IMR-90 (cell line): ENCODE measurements around the gene TENM4. TPM values are rescaled to one million over a fixed set of nuclear protein-coding genes. Genes with fewer than 3 reads are reported as not detected.
A peak's percentile ranks its signal among the peaks of the same experiment; 100 is the strongest.

Experiments used
- ATAC-seq: fragments of 200-7000 bp; cut with Tn5 transposase; 2 replicates; pipeline ENCODE4 v1.9.1; 2020; ENCODE audit warnings: low read depth, mild to moderate bottlenecking, moderate library complexity
- BruUV-seq: library from RNA; stranded (reverse); fragments of 400-500 nt; replicated peaks from 2 replicates; lab custom pipeline; 2021; lab: Mats Ljungman, UMichigan
- CTCF ChIA-PET: fragments of 300-600 bp; formaldehyde crosslinking; extraction: SDS; loops from one replicate; lab custom pipeline; 2021; ENCODE audit warnings: antibody characterized with exemption; lab: Yijun Ruan, JAX
- POLR2A ChIA-PET: fragments of 300-600 bp; sonication (Branson Sonifier 250); formaldehyde crosslinking; loops from one replicate; lab custom pipeline; 2022; ENCODE audit warnings: antibody characterized with exemption; ENCODE audit not compliant: unreplicated experiment; lab: Charles Lee
- DNase-seq: peaks from one replicate; pipeline ENCODE4 v3.0.0; 2013
- H2AFZ ChIP-seq: replicated peaks from 2 replicates; pipeline ENCODE3; 2013; ENCODE audit warnings: low read length, mild to moderate bottlenecking; ENCODE audit not compliant: poor library complexity
- H2AK5ac ChIP-seq: 2 replicates; pipeline ENCODE4 v1.6.1; 2013; ENCODE audit warnings: low read depth, low read length, inconsistent platforms
- H2AK9ac ChIP-seq: replicated peaks from 2 replicates; pipeline ENCODE3; 2013; ENCODE audit warnings: mild to moderate bottlenecking, low read depth, low read length, moderate library complexity; ENCODE audit not compliant: poor library complexity
- H2BK120ac ChIP-seq: 2 replicates; pipeline ENCODE4 v1.6.1; 2013; ENCODE audit warnings: low read depth, low read length, inconsistent platforms
- H2BK15ac ChIP-seq: 3 replicates; pipeline ENCODE4 v1.6.1; 2013; ENCODE audit warnings: low read depth, low read length, inconsistent platforms
- H2BK20ac ChIP-seq: 2 replicates; pipeline ENCODE4 v1.6.1; 2013; ENCODE audit warnings: low read depth, mild to moderate bottlenecking, inconsistent platforms, low read length, moderate library complexity
- H2BK5ac ChIP-seq: 2 replicates; pipeline ENCODE4 v1.6.1; 2013; ENCODE audit warnings: mild to moderate bottlenecking, low read depth, low read length, inconsistent platforms; ENCODE audit not compliant: poor library complexity, severe bottlenecking
- H3K14ac ChIP-seq: replicated peaks from 2 replicates; pipeline ENCODE4 v1.6.1; 2013; ENCODE audit warnings: low read depth, low read length, inconsistent platforms
- H3K18ac ChIP-seq: 2 replicates; pipeline ENCODE4 v1.6.1; 2013; ENCODE audit warnings: low read depth, low read length, control low read depth
- H3K23ac ChIP-seq: 2 replicates; pipeline ENCODE4 v1.6.1; 2013; ENCODE audit warnings: low read depth, low read length, inconsistent platforms
- H3K27ac ChIP-seq: 2 replicates; pipeline ENCODE4 v1.5.1; 2013; ENCODE audit warnings: mild to moderate bottlenecking, control low read depth, low read length; ENCODE audit not compliant: insufficient read depth
- H3K27me3 ChIP-seq: 2 replicates; pipeline ENCODE4 v1.6.1; 2013; ENCODE audit warnings: low read length; ENCODE audit not compliant: control insufficient read depth, insufficient read depth
- H3K36me3 ChIP-seq: 2 replicates; pipeline ENCODE4 v1.6.1; 2013; ENCODE audit warnings: low read length, mixed read lengths; ENCODE audit not compliant: control insufficient read depth, insufficient read depth
- H3K4ac ChIP-seq: 2 replicates; pipeline ENCODE4 v1.6.1; 2013; ENCODE audit warnings: low read depth, low read length, inconsistent platforms
- H3K4me1 ChIP-seq: 2 replicates; pipeline ENCODE4 v1.6.1; 2013; ENCODE audit warnings: low read length, mixed read lengths; ENCODE audit not compliant: control insufficient read depth, insufficient read depth
- H3K4me2 ChIP-seq: 2 replicates; pipeline ENCODE4 v1.6.1; 2013; ENCODE audit warnings: low read depth, mild to moderate bottlenecking, control low read depth, low read length, moderate library complexity
- H3K4me3 ChIP-seq: 2 replicates; pipeline ENCODE4 v1.5.1; 2013; ENCODE audit warnings: low read depth, mild to moderate bottlenecking, control low read depth, low read length, moderate library complexity; ENCODE audit not compliant: insufficient read depth
- H3K56ac ChIP-seq: 2 replicates; pipeline ENCODE4 v1.6.1; 2013; ENCODE audit warnings: low read length, inconsistent platforms; ENCODE audit not compliant: insufficient read depth; ENCODE audit errors: extremely low read depth
- H3K79me1 ChIP-seq, 2 experiments: 2 replicates each; pipeline ENCODE4 v1.6.1; 2013; ENCODE audit warnings: low read length in 2 of 2, inconsistent platforms in 1 of 2, low read depth in 1 of 2
- H3K9ac ChIP-seq: 2 replicates; pipeline ENCODE4 v1.6.1; 2013; ENCODE audit warnings: low read depth, low read length, control low read depth
- H3K9me1 ChIP-seq: 2 replicates; pipeline ENCODE4 v1.6.1; 2013; ENCODE audit warnings: low read length, inconsistent platforms; ENCODE audit not compliant: insufficient read depth
- H3K9me3 ChIP-seq: 2 replicates; pipeline ENCODE4 v1.6.1; 2013; ENCODE audit warnings: low read length; ENCODE audit not compliant: control insufficient read depth, insufficient read depth
- H4K20me1 ChIP-seq: 2 replicates; pipeline ENCODE4 v1.6.1; 2013; ENCODE audit warnings: low read length, inconsistent platforms; ENCODE audit not compliant: insufficient read depth
- H4K5ac ChIP-seq: 2 replicates; pipeline ENCODE4 v1.6.1; 2013; ENCODE audit warnings: mild to moderate bottlenecking, low read depth, low read length, control low read depth
- H4K8ac ChIP-seq, 2 experiments: 2 replicates each; pipeline ENCODE4 v1.6.1; 2013; ENCODE audit warnings: low read depth in 2 of 2, low read length in 2 of 2, control low read depth in 1 of 2, inconsistent platforms in 1 of 2
- H4K91ac ChIP-seq: 2 replicates; pipeline ENCODE4 v1.6.1; 2013; ENCODE audit warnings: low read depth, low read length, inconsistent platforms; ENCODE audit not compliant: insufficient read depth
- BHLHE40 ChIP-seq: fragments of 150-350 bp; IDR thresholded peaks from 2 replicates; pipeline ENCODE4 v1.6.1; 2016; ENCODE audit warnings: mild to moderate bottlenecking, low read depth, low read length
- CEBPB ChIP-seq: IDR thresholded peaks from 2 replicates; pipeline ENCODE4 v1.6.1; 2012; ENCODE audit warnings: low read depth, low read length, improper control_type of control experiment
- MAZ ChIP-seq: IDR thresholded peaks from 2 replicates; pipeline ENCODE4 v1.6.1; 2012; ENCODE audit warnings: low read depth, mild to moderate bottlenecking, low read length, improper control_type of control experiment, moderate library complexity, borderline replicate concordance
- POLR2A ChIP-seq: IDR thresholded peaks from 2 replicates; pipeline ENCODE4 v1.6.1; 2012; ENCODE audit warnings: mild to moderate bottlenecking, low read depth, low read length
- RAD21 ChIP-seq: IDR thresholded peaks from 2 replicates; pipeline ENCODE4 v1.6.1; 2012; ENCODE audit warnings: low read length, improper control_type of control experiment
- RCOR1 ChIP-seq: IDR thresholded peaks from 2 replicates; pipeline ENCODE4 v1.6.1; 2012; ENCODE audit warnings: mild to moderate bottlenecking, low read length, improper control_type of control experiment; ENCODE audit not compliant: insufficient replicate concordance
- SMC3 ChIP-seq: fragments of 150-350 bp; IDR thresholded peaks from 2 replicates; pipeline ENCODE4 v1.6.1; 2016; ENCODE audit warnings: low read depth, mild to moderate bottlenecking, antibody characterized with exemption, low read length, moderate library complexity
- WGBS, 2 experiments: methylation state at CpG; one replicate each; pipeline versions ENCODE4 v1.1.5 to v1.1.7; 2013; ENCODE audit warnings: missing lambda C conversion rate in 2 of 2; ENCODE audit not compliant: insufficient read length in 1 of 2; ENCODE audit errors: extremely low coverage in 2 of 2; 5-methylcytosine and 5-hydroxymethylcytosine counted together
- dilution Hi-C: fragments of 300-500 bp; cut with HindIII; formaldehyde crosslinking; loops from one replicate; pipeline ENCODE4 v1.14.3; 2018; ENCODE audit warnings: low sequenced_read_pairs; ENCODE audit not compliant: unreplicated experiment
- in situ Hi-C: fragments of 300-500 bp; cut with MboI; formaldehyde crosslinking; loops from 3 replicates; pipeline ENCODE4 v1.14.3; 2019; ENCODE audit warnings: low sequenced_read_pairs, inconsistent platforms, mixed read lengths
- intact Hi-C: fragments of 100-400 bp; cut with micrococcal nuclease; formaldehyde crosslinking; loops from 2 replicates; pipeline ENCODE4 v1.10.0; 2022
- polyA plus RNA-seq, 3 experiments: library from polyadenylated mRNA; depleted of rRNA; stranded (reverse); fragments of >200 nt; gene quantifications; 2 replicates each; pipeline ENCODE4 v1.2.3, GENCODE V29; 2012; ENCODE audit warnings: low replicate concordance in 1 of 3
- total RNA-seq: library from RNA; depleted of rRNA; stranded (reverse); fragments of >200 nt; gene quantifications from 2 replicates; pipeline ENCODE4 v1.2.3, GENCODE V29; 2012
- TF ChIP-seq, protein P1 (sequence below): conservative IDR thresholded peaks from 2 replicates; pipeline ENCODE4 v1.5.1; 2012; ENCODE audit warnings: mild to moderate bottlenecking, low read depth, low read length, improper control_type of control experiment
- TF ChIP-seq, protein P2 (sequence below): fragments of 150-350 bp; IDR thresholded peaks from 2 replicates; pipeline ENCODE4 v1.6.1; 2017; ENCODE audit warnings: mild to moderate bottlenecking, antibody characterized with exemption, low read length, low read depth

TENM4 gene
- total and polyA plus RNA-seq, 2 of the 4 experiments (the other 2 are of a cell fraction) = 7.4 to 9.0 TPM

- no peak; the same call in 1 of the 2 replicates for ATAC-seq
Observed at GRCh38 chr11:78646564-78647185, 794.2 kb downstream of the TENM4 start.

More at GRCh38 chr11:78646564-78647185, 794.2 kb downstream of the TENM4 start:
- Histone ChIP-seq H4K91ac (no peak overlapping the region), H3K4ac (peak overlapping the region; percentile 27; the same call in 1 of the 2 replicates), H4K20me1 (no peaks in the 10 kb centered on the region), H2AK9ac (peak overlapping the region; percentile 19), H4K8ac (peak overlapping the region in 1 of 2 experiments; percentile 36; a peak in 1 of 4 replicates), H3K18ac (peak overlapping the region; percentile 38; the same call in 1 of the 2 replicates), H3K4me3 (no peak overlapping the region), H3K9me1 (no peaks in the 10 kb centered on the region; the same call in 1 of the 2 replicates), H3K27ac (no peak overlapping the region; the same call in 1 of the 2 replicates), H2BK120ac (peak overlapping the region; percentile 47; the same call in 1 of the 2 replicates), H3K14ac (no peak overlapping the region), H2BK20ac (peak overlapping the region; percentile 77), H3K56ac (no peak overlapping the region), H2BK5ac (no peak overlapping the region), H3K9me3 (no peaks in the 10 kb centered on the region), H2BK15ac (0 out of 3 replicates have a peak overlapping the region, but pooled peaks have one; percentile 8), H3K27me3 (no peaks in the 10 kb centered on the region), H3K4me2 (no peak overlapping the region), H2AFZ (no peak overlapping the region), H3K79me1 (no peaks in the 10 kb centered on the region), H3K9ac (no peak overlapping the region), H3K23ac (no peak overlapping the region), H2AK5ac (peak overlapping the region; percentile 61; the same call in 1 of the 2 replicates), H3K4me1 (peaks cover 7% of the 10 kb centered on the region; the same call in 1 of the 2 replicates), H3K36me3 (no peaks in the 10 kb centered on the region), H4K5ac (peak overlapping the region; percentile 44)
- TF ChIP-seq, protein P1, sequence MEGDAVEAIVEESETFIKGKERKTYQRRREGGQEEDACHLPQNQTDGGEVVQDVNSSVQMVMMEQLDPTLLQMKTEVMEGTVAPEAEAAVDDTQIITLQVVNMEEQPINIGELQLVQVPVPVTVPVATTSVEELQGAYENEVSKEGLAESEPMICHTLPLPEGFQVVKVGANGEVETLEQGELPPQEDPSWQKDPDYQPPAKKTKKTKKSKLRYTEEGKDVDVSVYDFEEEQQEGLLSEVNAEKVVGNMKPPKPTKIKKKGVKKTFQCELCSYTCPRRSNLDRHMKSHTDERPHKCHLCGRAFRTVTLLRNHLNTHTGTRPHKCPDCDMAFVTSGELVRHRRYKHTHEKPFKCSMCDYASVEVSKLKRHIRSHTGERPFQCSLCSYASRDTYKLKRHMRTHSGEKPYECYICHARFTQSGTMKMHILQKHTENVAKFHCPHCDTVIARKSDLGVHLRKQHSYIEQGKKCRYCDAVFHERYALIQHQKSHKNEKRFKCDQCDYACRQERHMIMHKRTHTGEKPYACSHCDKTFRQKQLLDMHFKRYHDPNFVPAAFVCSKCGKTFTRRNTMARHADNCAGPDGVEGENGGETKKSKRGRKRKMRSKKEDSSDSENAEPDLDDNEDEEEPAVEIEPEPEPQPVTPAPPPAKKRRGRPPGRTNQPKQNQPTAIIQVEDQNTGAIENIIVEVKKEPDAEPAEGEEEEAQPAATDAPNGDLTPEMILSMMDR = peak; percentile 69
- no peak for TF ChIP-seq POLR2A
- TF ChIP-seq, protein P2, sequence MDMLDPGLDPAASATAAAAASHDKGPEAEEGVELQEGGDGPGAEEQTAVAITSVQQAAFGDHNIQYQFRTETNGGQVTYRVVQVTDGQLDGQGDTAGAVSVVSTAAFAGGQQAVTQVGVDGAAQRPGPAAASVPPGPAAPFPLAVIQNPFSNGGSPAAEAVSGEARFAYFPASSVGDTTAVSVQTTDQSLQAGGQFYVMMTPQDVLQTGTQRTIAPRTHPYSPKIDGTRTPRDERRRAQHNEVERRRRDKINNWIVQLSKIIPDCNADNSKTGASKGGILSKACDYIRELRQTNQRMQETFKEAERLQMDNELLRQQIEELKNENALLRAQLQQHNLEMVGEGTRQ = no peak
- TF ChIP-seq RCOR1 = no peak
- TF ChIP-seq CEBPB = no peak
- peak; percentile 76 for TF ChIP-seq SMC3
- no peak for TF ChIP-seq BHLHE40
- peak; percentile 68 for TF ChIP-seq RAD21
- no peak for TF ChIP-seq MAZ
- peak; percentile 49 for DNase-seq
- POLR2A ChIA-PET = no interaction called here
- intact Hi-C loops (loop anchor here (1.0 to 10.0 kb wide), 6 partner anchors 69 to 1058 kb away; partner anchors contain the start of gene TENM4), in situ Hi-C loops (loop anchor here (5.0 to 10.0 kb wide), 2 partner anchors 311 to 848 kb away; no protein-coding TSS in a partner anchor), dilution Hi-C loops (no loop called here)
- BruUV-seq = no TSS peak
- CTCF ChIA-PET = interaction anchor here (0.6 to 3.2 kb wide), 8 partner anchors 69 to 453 kb away, joined by 3 to 28 read pairs (median 6); no protein-coding TSS in a partner anchor
- WGBS, 2 experiments = 37% methylated on average over 2 of the region's 7 CpGs; no CpG with 5 or more reads in 1 of the 2 experiments
